Esophagus (tissue), 2 donors: ENCODE results near the gene UBE3B. TPM values are rescaled to one million over a fixed set of nuclear protein-coding genes. Genes with fewer than 3 reads are reported as not detected.
A peak's percentile ranks its signal among the peaks of the same experiment; 100 is the strongest.

Experiments
- H3K27ac ChIP-seq, 2 donors: one replicate each; pipeline ENCODE4 v1.5.1; 2013; ENCODE audit warnings: low read depth in 2 of 2, mild to moderate bottlenecking in 2 of 2, inconsistent platforms in 1 of 2, low read length in 1 of 2, moderate library complexity in 1 of 2
- H3K27me3 ChIP-seq, 2 donors: one replicate each; pipeline ENCODE4 v1.6.1; 2013; ENCODE audit warnings: low read length in 2 of 2, control low read depth in 1 of 2, mild to moderate bottlenecking in 1 of 2; ENCODE audit not compliant: insufficient read depth in 2 of 2, control insufficient read depth in 1 of 2
- H3K36me3 ChIP-seq, 2 donors: one replicate each; pipeline ENCODE4 v1.6.1; 2013; ENCODE audit warnings: low read length in 1 of 2; ENCODE audit not compliant: control insufficient read depth in 2 of 2, insufficient read depth in 2 of 2
- H3K4me1 ChIP-seq, 2 donors: one replicate each; pipeline ENCODE4 v1.6.1; 2013; ENCODE audit warnings: low read length in 1 of 2; ENCODE audit not compliant: control insufficient read depth in 2 of 2, insufficient read depth in 2 of 2
- H3K4me3 ChIP-seq, 2 donors: one replicate each; pipeline ENCODE4 v1.5.1; 2013; ENCODE audit warnings: low read length in 2 of 2, mild to moderate bottlenecking in 2 of 2, low read depth in 1 of 2, moderate library complexity in 1 of 2
- H3K9me3 ChIP-seq, 2 donors: one replicate each; pipeline ENCODE4 v1.6.1; 2013; ENCODE audit warnings: mild to moderate bottlenecking in 2 of 2, low read depth in 1 of 2, low read length in 1 of 2, moderate library complexity in 1 of 2; ENCODE audit not compliant: control insufficient read depth in 2 of 2, insufficient read depth in 1 of 2
- WGBS, 2 donors: extraction: QIAGEN DNeasy Blood & Tissue Kit; methylation state at CpG; one replicate each; pipeline ENCODE4 v1.1.7; 2013; 5-methylcytosine and 5-hydroxymethylcytosine counted together
- polyA plus RNA-seq, 2 donors: library from polyadenylated mRNA; stranded (reverse); fragments of 200-250 nt; gene quantifications; one replicate each; pipeline ENCODE4 v1.2.3, GENCODE V29; 2013
- donor health status: healthy with polysubstance abuse.
- donor health status: Bipolar disorder and iron deficiency.

The UBE3B gene
- polyA plus RNA-seq, 2 donors, result 12.6 to 14.0 TPM

DNA sequence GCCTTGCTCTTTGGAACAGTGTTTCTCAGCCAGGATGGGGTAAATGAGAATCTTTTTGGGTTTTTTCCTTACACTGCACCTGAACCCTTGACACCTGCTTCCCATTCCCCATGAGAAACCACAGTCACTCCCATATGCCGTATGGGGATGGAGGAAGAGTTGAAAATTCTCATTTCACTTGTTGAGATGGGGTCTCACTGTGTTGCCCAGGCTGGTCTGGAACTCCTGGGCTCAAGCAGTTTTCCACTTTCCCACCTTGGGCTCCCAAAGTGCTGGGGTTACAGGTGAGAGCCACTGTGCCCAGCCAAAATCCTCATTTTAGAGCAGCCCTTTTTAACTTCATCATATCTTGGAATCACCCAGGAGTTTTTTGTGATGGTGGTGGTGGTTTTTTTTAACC lies 99.9 kb downstream of the UBE3B start:
- Histone ChIP-seq H3K36me3 (peaks cover 11 to 36% of the 10 kb centered on the region in 2 donors), H3K4me1 (peaks cover 5 to 6% of the 10 kb centered on the region in 2 donors), H3K27me3 (no peaks in the 10 kb centered on the region), H3K4me3 (no peak overlapping the region), H3K27ac (no peak overlapping the region), H3K9me3 (peaks cover 0 to 3% of the 10 kb centered on the region in 2 donors)
- 87 to 98% methylated on average over 1 of the region's 1 CpG for WGBS, 2 donors

DNA sequence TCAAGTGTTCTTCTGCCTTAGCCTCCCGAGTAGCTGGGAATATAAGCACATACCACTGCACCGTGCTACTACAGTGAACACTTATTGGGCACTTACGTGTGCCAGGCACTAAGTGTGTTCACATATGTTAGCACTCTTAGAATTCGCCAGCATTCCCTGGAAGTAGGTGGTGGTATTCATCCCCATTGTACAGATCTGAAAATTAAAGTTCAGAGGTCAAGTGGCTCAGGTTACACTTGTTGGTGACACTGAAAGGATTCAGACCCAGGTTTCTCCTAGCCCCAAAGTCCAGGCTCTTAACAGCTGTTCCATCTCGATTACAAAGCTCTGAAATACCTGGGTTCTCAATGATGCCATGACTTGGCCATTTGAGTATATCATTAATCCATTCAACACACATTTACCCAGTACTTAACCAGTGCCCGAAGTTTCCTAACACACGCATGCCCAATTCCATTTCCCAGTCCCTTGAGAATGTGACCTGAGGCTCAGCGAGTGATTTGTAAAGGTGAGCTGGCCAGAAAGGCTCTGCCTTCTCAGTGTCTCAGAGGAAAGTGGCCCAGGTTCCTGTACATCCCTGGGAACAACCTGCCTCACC lies 101.0 kb downstream of the UBE3B start:
- WGBS, 2 donors, result 89 to 91% methylated on average over 8 of the region's 8 CpGs
- Histone ChIP-seq H3K27ac (no peak overlapping the region), H3K27me3 (no peaks in the 10 kb centered on the region), H3K4me1 (peaks cover 5 to 7% of the 10 kb centered on the region in 2 donors), H3K4me3 (no peak overlapping the region), H3K36me3 (peaks cover 11 to 39% of the 10 kb centered on the region in 2 donors), H3K9me3 (no peaks in the 10 kb centered on the region)

DNA sequence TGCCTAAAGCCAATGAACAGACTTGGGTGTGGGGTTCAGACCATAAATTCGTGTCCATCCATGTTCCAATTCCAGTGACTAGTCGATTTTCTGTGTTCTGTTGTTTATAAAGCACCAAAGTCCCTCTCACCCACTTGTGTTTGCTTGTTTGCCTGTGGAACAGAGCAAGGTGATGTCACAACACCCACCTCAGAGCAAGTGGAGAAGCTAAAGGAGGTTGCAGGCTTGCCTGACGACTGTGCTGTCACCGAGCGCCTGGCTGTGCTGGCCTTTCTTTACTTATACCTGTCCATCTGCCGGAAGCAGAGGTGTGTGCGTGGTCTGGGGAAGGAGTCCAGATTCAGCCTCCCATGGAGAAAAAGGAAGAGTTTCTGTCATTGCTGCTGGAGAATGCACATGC lies 102.2 kb downstream of the UBE3B start:
- Histone ChIP-seq H3K9me3 (no peaks in the 10 kb centered on the region), H3K4me1 (peaks cover 5 to 7% of the 10 kb centered on the region in 2 donors), H3K36me3 (peaks cover 11 to 39% of the 10 kb centered on the region in 2 donors), H3K27me3 (no peaks in the 10 kb centered on the region), H3K4me3 (no peak overlapping the region), H3K27ac (no peak overlapping the region)
- 87 to 88% methylated on average over 7 of the region's 7 CpGs for WGBS, 2 donors

DNA sequence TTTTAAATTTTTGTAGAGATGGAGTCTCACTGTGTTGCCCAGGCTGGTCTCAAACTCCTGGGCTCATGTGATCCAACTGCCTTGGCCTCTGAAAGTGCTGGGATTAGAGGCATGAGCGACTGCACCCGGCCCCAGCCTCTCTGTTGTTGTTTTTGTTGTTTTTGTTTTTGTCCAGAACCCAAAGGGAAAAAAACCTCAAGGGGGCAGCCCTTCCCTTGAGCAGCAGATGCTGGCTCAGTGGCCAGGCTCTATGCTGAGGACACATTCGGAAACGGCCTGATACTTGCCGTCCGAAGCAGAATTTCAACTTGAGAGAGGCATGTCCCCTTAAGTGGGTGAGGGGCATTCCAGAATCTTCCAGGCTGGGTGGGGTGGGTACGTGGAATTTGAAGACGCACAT lies 102.8 kb downstream of the UBE3B start:
- 87% methylated on average over 8 of the region's 8 CpGs for WGBS, 2 donors
- H3K36me3 ChIP-seq, result peaks cover 15 to 43% of the 10 kb centered on the region in 2 donors
- H3K9me3 ChIP-seq, result no peaks in the 10 kb centered on the region
- peaks cover 5 to 7% of the 10 kb centered on the region in 2 donors for H3K4me1 ChIP-seq
- H3K27me3 ChIP-seq, result no peaks in the 10 kb centered on the region
- no peak overlapping the region for H3K4me3 ChIP-seq
- no peak overlapping the region for H3K27ac ChIP-seq

DNA sequence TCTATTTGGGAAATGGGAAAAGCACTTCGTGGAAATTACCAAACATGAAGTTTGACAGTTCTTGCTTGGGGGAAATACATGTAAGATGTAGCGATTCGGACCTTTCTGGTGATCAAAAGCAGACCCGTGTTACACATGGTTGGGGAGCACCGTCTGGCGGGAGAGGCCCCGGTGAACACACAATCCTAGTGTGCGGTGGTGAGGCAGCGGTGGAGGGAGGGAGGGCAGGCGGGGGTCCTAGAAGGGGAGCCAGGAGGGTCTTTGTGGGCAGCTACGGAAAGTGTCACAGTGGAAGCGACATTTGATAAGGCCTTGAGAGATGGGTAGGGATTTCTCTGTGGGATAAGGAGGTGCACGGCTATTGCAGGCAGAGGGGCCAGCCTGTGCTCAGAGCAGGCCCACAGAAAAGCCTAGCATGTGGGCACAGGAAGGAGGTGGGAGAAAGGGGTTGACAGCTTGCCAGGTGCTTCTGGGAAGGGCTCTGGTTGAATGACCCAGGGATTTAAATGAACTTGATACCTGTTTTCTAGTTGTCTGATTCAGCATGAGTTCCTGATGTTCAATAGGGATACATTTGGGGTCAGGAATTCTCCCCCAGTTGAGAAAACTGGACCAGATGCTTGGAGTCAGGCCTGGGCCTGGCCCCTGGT lies 103.4 kb downstream of the UBE3B start:
- Histone ChIP-seq H3K4me3 (no peak overlapping the region), H3K27ac (peak overlapping the region in 1 of 2 donors; percentile 66), H3K36me3 (peaks cover 14 to 41% of the 10 kb centered on the region in 2 donors), H3K9me3 (no peaks in the 10 kb centered on the region), H3K27me3 (no peaks in the 10 kb centered on the region), H3K4me1 (peaks cover 5 to 7% of the 10 kb centered on the region in 2 donors)
- whole genome bisulfite sequencing, 2 donors, result 92 to 94% methylated on average over 13 of the region's 13 CpGs

DNA sequence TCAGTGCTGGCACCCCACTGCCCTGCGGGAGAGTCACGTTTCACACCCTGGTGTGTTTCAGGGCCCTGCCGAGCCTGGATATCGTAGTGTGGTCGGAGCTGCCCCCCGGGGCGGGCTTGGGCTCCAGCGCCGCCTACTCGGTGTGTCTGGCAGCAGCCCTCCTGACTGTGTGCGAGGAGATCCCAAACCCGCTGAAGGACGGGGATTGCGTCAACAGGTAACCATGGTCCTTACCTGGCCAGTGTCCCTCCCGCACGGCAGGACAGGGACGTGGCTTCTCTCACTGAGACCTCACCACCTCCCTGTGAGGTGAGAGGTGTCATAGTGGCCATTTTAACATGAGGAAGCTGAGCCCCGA lies 103.9 kb downstream of the UBE3B start:
- Histone ChIP-seq H3K4me3 (no peak overlapping the region), H3K36me3 (peaks cover 11 to 38% of the 10 kb centered on the region in 2 donors), H3K9me3 (no peaks in the 10 kb centered on the region), H3K27me3 (no peaks in the 10 kb centered on the region), H3K4me1 (peaks cover 5 to 7% of the 10 kb centered on the region in 2 donors), H3K27ac (peak overlapping the region; percentile 26 to 66)
- WGBS, 2 donors, result 91 to 94% methylated on average over 18 of the region's 18 CpGs

DNA sequence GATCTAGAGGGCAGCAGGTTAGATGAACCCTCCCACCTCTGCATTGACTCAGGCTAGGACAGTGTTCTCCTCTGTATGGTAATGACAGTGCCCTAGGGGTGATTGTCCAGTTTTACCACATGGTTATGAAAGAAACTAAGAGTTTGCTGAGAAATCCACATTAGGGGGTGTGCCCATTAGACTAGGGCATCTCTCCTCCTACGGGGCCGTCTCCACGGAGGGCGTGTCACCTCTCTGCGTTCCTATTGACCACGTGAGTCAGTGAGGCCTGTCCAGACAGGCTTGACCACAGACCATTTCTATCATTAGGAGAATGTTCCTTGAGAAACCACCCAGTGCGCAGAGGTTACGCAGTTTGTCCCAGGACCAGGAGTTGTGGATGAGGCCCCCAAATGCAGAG lies 104.4 kb downstream of the UBE3B start:
- Histone ChIP-seq H3K4me1 (peaks cover 5 to 7% of the 10 kb centered on the region in 2 donors), H3K27me3 (no peaks in the 10 kb centered on the region), H3K36me3 (peaks cover 11 to 42% of the 10 kb centered on the region in 2 donors), H3K4me3 (no peak overlapping the region), H3K9me3 (no peaks in the 10 kb centered on the region), H3K27ac (peak overlapping the region; percentile 26 to 66)
- 62 to 86% methylated on average over 8 of the region's 8 CpGs for WGBS, 2 donors

DNA sequence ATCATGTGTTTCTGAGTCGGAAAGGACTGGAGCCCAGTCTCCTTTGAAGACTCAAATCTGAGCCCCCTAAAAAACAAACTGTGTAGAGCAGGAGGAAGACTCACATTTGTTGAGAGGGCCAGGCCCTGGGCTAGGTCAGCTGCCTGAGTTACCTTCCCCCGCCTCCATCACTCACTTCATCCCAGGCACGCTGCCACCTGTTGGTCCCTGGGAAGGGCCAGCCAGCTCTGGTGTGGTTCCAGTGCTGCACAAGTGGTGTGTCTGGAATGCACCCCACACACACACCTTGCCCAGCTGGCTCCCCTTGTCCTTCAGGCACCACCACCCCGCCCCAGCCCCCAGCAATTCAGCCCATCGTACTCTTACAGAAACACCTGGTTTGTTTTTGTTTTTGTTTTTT lies 105.2 kb downstream of the UBE3B start:
- Histone ChIP-seq H3K27ac (peak overlapping the region in 1 of 2 donors; percentile 78), H3K9me3 (no peaks in the 10 kb centered on the region), H3K4me1 (peaks cover 5 to 7% of the 10 kb centered on the region in 2 donors), H3K36me3 (peaks cover 14 to 46% of the 10 kb centered on the region in 2 donors), H3K27me3 (no peaks in the 10 kb centered on the region), H3K4me3 (no peak overlapping the region)
- 79 to 81% methylated on average over 5 of the region's 5 CpGs for WGBS, 2 donors

DNA sequence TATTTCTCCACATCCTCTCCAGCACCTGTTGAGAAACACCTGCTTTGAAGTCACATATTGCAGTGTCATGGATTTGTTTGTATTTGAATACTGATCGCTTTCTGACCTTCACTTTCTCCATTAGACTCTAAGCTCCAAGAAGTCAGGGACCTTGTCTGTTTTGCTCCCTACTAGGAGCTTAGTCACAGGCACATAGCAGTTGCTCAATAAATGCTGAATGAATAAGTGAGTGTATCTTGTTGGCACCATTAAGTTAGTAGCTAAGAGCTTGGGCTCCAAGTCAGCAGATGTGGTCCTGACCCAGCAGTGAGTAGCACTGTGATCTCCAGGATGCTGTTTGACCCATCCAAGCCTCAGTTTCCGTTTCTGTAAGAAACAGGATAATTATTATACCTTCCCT lies 106.3 kb downstream of the UBE3B start:
- Histone ChIP-seq H3K4me1 (peaks cover 5 to 7% of the 10 kb centered on the region in 2 donors), H3K9me3 (no peaks in the 10 kb centered on the region), H3K27ac (no peak overlapping the region), H3K4me3 (no peak overlapping the region), H3K27me3 (no peaks in the 10 kb centered on the region), H3K36me3 (peaks cover 15 to 50% of the 10 kb centered on the region in 2 donors)
- 94% methylated on average over 2 of the region's 2 CpGs for WGBS, 2 donors
